DMS79 treated with DMSO at 0.1 percent for 48 hours (cell line): ENCODE results near the gene PSRC1.
A peak's percentile ranks its signal among the peaks of the same experiment; 100 is the strongest.
"Not testable (repeated sequence)": the region's sequence is repeated elsewhere in the genome, so short reads cannot be mapped to it uniquely, and the experiment has no call there.

Source experiments
- DNase-seq: peaks from one replicate; lab custom pipeline; 2025; lab: John Stamatoyannopoulos, UW

The PSRC1 gene

DNA sequence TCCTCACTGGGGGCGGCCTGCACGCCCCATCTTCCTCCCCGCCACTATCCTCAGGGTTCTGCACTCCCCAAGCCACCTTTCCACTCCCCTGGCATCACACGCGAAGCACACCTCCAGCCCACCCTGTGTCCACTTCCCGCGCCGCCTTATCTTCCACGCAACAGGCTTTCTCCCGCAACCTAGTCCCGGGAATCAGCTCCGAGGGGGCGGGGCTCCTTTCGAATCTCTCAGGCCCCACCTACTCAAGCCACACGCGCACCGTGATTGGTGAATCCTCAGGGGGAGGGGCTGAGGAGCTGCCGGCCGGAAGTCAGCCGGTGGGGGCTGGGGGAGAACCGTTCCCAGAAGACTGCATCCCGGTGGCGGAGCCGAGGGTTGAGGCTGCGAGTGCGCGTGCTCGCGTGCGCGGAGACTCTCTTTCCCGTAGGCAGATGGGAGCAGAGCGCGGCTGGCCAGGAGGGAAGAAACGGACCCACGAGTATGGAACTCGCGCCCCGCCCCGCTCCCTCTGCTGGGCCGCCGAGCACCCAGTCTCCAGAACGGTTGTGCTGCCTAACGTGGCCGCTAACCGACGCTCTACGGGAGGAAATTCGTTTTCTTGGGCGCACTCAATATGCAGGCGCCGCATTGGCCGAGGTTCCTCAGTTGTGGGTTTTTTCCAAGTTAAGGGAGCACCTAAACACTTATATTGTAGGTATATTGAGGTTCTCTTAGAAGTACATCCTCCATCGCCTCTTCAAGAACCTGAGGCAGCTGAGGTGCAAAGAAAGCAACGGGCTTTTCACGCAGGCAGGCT is at the start of gene PSRC1:
Gene PSRC1 (minus strand): TSS at position 194 of the 796 bp plus-strand sequence.
- peak; percentile 90 for DNase-seq

DNA sequence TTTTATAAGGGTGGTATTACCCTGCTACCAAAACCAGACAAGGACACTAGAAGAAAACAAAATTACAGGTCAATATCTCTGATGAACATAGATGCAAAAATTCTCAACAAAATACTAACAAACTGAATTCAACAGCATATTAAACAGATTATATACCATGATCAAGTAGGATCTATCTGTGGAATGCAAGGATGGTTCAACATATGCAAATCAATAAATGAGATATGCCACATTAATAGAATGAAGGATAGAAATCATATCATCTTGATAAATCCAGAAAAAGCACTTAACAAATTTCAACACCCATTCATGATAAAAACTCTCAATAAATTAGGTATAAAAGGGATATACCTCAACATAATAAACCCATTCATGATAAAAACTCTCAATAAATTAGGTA is 48.2 kb upstream of the PSRC1 start:
- DNase-seq: no peak

DNA sequence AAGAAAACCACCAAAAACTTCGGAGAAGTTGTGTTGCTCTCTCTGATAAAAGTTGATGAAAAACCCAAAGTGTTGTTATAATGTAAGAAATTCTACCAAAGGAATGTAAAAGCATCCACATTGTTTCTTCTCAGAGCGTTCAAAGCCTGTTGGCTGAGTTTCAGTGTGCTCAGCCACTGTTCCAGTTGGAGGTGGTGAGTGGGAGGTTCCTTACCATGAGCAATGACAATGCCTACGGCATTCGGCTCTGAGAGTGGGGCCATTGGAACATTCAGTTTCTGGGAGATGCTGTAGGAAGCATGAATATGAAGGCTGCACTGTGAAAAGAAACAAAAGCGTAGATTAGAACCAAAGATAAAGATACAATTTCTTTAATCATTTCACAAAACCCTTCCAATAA is 44.3 kb upstream of the PSRC1 start:
- DNase-seq: no peak

DNA sequence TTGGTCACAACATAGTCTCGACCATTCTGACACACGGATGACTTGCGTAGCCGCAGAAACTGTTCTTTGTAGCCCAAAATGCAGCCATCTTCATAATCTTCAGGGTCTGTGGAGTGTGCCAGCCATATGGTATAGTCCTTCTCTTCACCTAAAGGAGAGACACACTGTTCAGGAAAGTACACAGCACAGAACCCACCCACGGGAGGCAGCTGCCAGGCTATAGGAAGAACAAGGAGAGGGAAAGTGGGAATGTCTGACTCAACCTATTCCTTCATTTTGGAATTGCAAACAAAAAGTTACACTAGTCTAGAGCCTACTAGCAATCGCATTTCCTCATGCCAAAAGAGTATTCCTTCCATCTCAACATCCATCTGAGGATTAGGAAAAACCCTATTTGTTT is 40.0 kb upstream of the PSRC1 start:
- DNase-seq: no peak

DNA sequence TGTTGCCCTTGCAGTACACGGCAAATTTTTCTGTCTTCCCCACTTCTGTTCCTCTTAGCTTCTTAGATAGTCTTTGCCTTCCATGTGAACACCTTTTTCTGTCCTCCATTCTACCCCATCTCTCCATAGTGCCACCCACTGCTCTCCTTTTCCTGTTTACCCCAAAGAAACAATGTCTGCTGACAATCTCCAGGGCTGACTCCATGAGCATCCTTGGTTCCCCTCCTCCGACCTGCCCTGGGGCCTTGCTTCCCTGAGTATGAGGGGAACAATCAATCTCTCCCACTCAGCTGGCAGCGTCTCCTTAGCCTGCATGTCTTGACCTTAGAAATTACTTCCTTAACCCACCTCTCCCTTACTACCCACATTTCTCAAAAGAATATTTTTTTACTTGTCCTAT is 36.2 kb upstream of the PSRC1 start:
- DNase-seq: no peak

DNA sequence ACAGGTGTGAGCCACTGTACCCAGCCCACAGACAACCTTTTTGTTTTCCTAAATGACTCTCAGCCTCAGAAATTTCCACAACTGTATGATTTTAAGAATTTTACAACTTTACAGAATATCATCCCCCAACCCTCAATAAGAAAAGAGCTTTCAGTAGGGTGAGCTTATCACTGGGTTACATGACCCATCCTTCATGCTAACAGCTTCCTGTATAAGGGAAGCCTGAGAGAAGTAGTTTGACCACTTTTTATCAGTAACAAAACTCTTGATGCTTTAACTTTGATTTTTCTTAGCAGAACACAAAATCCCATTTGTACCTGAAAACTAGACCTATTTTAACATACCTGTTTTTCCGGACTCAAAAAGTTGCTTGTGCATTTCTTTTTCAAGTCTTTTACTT is 33.6 kb upstream of the PSRC1 start:
- DNase-seq: no peak

DNA sequence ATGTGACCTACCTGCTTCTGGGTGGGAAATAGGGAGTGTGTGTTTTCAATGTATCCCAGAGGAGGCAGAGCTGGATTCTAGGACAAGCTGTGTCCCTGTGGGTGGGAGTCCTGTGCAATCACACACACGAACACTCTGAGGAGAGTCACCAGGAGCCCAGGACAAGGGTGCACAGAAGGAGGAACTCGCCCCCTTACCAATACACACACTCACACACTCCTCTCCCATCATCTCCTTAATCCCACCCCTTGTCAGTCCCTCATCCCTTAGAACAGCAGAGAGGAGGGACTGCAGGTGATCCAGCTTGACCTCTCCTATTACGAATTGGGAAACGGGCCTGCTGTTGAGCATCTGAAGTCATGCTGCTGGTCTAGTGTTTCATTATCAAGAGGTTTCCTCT is 32.3 kb upstream of the PSRC1 start:
- DNase-seq: no peak

DNA sequence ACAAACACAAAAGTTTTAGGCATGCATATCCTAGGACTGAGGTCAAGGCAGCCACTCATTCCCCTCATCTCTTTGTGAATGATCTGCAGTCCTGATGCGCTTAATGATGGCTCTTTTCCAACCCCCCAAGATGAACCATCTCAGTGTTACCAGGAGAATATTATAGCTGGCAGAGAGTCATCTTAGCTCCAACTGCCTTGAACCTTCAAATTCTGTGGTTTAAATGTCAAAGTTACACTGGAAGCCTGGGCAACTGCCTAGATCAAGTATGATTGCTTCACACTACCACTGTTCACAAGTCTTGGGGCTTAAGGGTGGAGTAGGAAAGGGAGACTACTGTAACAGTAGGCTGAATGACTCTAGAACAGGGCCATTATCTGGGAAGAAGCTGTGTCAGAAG is 31.9 kb upstream of the PSRC1 start:
- DNase-seq: no peak

DNA sequence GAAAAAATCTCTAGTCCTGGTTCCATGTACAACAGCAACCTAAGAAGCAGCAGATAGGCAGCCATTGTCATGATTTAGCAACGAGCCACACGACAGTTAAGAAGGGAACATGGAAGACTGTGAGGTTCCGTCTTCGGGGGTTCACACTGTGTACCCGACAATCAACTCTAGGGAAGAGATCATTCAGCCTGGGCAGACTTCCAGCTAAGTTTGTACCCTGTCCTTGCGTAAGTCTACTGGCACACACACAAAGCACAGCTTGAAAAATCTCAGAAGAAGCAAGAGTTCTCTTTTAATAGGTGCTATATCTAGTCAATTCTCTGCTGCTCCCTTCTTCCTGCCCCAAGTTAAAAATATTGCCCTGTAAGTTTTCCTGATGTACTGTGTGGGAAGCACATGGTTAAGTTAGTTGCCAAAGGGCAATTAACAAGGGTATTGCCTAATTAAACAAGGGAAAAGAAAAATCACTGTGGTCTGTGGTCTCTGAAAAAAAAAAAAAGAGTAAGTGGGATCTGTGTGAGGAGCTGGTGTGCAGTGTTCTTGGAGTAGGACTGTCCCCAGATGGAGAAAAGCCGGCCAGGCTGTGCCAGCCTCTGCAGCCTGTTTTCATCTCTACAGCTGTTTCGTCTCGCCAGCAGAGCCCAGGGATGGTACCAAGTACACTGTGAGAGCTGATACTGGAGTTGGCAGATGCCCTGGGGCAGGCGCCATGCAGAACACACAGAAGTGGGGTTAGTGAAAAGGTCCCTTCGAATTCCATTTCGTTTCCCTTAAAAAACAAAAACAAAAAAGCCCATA is 30.2 kb upstream of the PSRC1 start:
- DNase-seq: no peak

DNA sequence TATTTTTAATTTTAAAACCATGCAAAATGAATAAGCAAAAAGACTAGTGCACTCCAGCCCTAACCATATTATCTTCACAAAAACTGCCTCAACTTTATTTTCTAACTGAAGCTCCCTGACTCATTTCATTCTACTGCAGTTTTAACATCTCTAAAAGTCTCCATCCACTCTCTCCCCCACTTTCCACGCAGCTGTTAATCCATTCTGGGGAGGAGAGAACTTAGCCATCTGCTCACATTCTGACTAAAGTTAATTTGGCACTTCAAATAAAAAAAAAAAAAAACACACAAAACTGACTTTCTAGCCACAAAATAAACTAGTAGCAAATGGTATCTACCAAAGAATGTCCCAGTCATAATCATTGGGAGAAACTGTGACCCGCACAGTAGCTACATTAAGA is 29.3 kb upstream of the PSRC1 start:
- no peak for DNase-seq

DNA sequence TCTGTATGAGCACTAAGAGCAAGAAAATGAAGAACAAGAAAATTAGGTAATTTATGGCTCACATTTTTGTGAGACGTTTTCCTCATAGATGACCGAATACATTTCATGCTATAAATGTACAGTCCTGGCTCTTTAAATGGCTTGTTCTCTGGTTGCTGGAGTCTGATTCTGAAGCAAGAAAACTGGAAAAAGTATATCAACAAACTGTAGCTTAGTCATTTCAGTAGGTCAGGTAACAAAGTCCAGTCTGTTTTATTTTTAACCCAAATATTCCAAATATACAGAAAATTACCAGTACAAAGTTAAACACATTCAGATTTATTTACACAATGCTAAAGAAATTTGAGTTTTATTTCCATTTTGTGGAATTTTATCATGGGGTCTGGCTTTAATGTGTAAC is 26.4 kb upstream of the PSRC1 start:
- no peak for DNase-seq

DNA sequence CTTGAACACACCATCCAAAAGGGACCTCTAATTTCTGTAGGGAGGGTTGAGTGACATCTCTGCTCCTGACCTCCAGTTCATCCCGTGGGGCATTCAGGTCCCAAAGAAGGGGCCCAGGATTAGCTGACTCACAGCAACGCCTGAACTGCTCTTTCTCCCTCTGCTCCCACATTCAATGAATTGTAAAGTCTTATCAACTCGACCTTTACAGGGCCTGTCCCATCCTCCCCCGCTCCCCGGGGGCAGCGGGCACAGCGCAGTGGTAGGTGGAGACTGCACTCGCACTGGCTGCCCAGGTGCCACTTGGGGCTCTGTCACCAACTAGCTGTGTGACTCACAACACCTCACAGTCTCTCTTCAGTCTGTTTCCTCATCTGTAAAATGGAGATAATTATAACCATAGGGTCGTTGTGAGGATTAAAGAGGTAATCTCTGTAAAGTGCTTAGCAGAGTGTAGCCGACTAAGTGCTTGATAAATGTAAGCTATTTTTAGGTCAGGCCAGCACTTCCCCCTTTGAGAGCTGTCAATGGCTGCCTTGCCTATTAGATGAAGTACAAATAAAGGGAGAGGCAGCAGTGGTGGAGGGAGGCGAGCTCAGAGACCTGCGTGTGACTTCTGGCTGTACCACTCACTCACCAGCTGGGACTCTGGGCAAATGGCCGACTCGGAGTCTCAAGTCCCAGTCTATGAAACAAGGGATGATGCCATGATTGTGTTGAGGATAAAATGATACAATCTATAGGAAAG is 24.5 kb upstream of the PSRC1 start:
- DNase-seq: peak; percentile 19

DNA sequence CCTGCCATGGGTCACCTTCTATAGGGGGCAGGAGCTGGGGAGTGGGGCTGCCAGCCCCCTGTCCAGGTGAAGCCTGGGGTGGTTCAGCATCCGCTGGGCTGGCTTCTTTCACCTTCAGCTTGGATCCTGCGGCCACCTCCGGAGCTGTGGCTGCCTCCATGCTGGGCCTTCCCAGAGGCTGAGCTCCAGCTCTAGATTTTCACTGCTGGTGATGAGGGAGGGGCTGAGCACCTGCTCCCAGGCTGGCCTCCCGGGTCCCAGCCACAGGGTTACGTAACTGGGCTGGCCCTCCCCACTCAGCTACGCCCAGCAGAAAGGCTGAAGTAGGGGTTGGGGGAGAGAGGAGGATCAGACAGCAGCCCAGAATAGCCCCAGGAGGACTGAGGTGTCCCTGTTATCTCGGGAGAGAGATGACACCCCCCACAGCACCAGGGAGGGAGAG is 23.9 kb upstream of the PSRC1 start, which contains the start of gene MYBPHL:
Gene MYBPHL (minus strand): TSS at position 180 of the 442 bp plus-strand sequence. CDS start 20 bp downstream, at position 160.
- DNase-seq: no peak

DNA sequence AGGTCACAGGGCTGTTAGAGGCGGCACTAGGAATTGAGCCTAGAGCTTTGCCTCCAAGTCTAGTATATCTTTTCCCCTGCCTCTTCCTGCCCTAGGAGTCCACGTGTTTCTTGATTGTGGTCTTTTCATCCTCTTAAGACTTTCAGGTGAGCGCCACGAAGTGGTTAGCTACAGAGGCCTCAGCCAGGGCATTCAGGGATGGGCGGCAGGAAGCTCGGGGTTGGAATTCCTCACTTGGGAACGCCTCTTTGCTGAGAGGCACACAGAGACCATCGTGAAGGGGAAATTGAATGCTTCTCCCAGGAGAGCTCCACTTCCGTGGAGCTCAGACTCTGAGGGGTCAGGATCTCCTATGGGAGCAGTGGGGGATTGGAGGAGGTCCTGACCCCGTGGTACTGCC is 23.0 kb upstream of the PSRC1 start:
- DNase-seq: not testable (repeated sequence)

DNA sequence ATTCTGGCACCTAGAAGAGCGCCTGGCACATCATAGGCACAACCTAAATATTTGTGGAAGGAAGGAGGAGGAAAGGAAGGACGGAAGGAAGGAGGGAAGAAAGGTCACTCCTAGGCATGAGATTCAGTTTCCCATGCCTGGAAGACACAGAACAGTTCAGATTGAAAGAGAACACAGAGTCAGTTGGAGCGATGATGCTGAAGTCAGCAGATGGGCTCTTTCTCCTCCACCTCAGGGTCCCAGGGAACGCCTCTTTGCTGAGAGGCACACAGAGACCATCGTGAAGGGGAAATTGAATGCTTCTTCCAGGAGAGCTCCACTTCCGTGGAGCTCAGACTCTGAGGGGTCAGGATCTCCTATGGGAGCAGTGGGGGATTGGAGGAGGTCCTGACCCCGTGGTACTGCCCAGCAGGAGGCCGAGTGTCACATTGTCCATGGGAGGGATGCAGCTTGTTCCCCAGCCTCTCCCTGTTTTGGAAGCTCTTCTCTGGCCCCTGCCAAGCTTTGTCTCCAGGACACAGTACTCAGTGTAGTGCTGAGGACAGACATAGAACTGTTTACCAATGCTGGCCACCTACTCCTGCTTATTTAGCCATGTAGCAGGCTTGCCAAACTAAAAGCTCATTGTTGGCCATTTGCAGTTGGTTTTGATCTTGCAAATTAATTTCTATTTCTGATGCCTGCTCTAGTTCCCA is 21.4 kb upstream of the PSRC1 start:
- no peak for DNase-seq

DNA sequence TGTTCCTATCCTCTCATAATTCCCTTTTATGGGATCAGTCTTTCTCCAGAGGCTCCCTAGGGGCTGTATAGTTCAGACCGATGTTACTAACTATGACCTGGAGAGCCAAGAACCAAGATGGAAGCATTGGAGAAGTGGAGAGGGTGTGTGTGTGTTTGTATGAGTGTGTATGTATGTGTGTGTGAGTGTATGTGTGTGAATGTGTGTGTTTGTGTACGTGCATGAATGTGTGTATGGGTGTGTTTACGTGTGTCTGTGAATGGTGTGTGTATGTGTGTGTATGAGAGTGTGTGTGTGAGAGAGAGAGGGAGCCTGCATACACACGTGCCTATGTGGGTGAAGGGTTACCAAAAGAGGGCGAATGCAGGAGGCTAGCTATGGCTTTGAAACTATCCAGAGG is 18.9 kb upstream of the PSRC1 start:
- DNase-seq: no peak

DNA sequence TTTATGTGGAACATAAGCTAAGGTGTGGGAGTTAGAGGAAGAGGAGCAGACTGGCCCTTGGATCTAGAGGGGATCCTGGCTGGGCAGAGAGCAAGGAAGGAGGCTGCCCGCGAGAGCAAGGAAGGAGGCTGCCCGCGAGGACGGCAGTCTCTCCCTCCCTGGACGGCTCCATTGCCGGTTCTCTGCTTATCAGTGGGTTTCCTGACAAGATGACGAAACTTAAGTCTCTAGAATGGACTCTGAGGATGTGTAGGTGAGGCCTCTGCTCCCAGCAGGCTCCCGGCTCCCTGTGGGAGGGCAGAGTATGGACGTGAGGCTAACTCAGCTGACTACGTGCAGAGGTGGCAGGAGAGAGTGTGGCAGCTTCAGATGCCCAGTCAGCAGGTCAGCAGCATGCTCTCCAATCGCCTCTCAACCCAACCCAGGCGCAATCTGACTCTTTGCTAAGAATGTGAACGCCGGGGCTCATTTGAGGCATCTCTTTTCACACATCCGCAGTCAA is 17.8 kb upstream of the PSRC1 start:
- no peak for DNase-seq

DNA sequence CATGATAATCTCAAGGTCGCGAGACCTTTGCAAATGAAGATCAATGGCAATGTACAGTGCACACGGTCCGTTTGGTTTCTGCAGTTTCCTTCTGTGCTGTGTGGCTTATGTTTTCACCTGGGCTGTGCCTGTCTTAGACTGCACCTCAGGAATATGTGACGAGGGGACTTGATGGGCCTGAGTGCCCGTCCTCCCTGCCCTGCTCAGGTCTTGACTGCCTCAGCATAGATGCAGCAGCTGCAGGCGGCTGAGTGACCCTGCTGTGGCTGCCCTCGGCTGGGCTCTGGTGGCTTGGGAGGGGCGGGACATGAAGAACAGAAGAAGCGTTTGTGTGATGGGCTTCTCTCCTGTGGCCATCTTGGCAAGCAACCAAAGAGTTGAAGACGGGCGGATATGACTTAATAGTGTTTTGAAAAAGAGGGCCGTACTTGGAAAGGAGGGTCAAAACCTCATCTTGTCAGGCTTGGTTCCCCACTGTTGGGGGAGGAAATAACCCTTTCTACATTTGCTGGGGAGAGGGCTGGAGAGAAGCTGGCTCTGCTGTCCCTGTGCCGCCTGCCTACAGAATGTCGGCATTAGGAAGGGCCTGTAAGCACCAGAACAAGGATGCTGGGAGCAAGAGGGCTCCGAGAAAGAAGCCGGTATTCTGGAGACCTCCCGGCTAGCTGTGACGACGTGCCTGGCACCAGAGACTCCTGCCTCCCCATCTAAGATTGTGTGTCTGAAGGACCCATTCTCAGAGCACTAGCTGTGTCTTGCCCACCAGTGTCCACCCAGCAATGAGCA is 16.8 kb upstream of the PSRC1 start:
- no peak for DNase-seq

DNA sequence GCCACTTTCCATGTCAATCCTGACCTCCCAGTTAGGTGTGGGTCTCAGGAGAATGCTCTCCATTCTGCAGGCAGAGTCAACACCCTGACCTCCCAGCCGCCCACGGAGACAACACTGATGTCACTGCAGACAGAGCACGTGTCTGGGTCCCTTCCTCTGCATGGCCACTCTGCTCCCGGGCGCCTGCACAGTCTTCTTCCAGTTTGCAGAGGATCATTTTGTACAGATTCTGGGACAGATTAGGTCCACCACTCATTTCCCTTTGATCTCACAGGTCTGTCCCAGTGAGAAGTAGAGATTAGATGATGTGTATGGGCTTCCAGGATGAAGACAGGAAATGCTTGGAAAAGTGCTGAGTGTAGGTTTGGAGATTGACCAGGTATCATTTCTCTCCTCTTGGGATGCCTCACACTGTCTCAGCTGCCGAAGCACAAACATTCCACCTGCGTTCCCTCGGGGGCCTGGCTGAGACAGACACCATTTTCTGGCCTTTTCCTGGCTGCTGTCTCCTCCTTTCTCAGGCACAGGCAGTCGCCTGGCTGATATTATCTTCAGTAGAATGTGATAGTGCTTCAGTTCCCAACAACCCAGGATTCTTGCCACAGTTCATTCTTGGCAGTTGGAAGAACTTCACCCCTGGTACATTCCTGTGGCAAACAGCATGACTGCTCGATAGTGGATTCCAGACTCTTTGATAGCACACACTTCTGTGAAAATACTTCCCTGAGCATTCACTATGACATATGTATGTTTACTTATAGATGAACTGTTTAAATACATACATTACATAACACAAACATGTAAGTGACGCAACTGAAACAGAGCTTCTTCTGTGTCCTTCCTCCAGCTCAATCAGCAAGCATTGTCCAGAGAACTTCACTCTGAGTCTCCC is 16.0 kb upstream of the PSRC1 start:
- no peak for DNase-seq

DNA sequence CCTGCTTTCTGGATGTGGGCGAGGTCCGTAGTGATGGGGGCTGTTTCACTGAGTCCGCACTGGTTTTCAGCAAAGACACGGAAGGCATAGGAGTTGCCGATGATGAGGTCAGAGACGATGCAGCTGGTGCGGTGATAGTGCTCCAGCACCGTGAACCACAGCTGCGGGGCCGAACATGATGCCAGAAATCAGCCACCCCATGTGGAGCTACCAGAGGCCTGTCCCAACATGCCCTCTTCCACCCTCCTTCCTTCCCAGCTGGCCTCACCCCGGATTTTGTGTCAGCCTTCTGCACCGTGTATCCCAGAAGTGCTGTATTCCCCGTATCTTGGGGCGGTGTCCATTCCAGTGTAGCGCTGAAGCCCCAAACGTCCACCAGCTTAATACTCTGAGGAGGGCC is 13.8 kb upstream of the PSRC1 start:
- no peak for DNase-seq
